Fibroblast of lung (primary cell): ENCODE measurements around the gene MACROD2. TPM values are rescaled to one million over a fixed set of nuclear protein-coding genes. Genes with fewer than 3 reads are reported as not detected.

Experiments
- DNase-seq, 2 donors: peaks; one replicate each; pipeline versions ENCODE4 v3.0.0 to v3.0.0-alpha.2; 2010; ENCODE audit warnings: low read depth in 2 of 2
- H2AFZ ChIP-seq: 2 replicates; pipeline ENCODE4 v1.5.1; 2012; ENCODE audit warnings: low read length, control low read depth, inconsistent platforms
- H3K27ac ChIP-seq: 2 replicates; pipeline ENCODE4 v1.5.1; 2011; ENCODE audit warnings: low read length, control low read depth; ENCODE audit not compliant: insufficient read depth
- H3K27me3 ChIP-seq: 2 replicates; pipeline ENCODE4 v1.5.1; 2011; ENCODE audit warnings: mild to moderate bottlenecking, low read length; ENCODE audit not compliant: control insufficient read depth, insufficient read depth
- H3K36me3 ChIP-seq: 2 replicates; pipeline ENCODE4 v1.5.1; 2011; ENCODE audit warnings: low read length; ENCODE audit not compliant: control insufficient read depth, insufficient read depth
- H3K4me1 ChIP-seq: 2 replicates; pipeline ENCODE4 v1.5.1; 2011; ENCODE audit warnings: low read length; ENCODE audit not compliant: control insufficient read depth, insufficient read depth; ENCODE audit errors: extremely low read depth
- H3K4me2 ChIP-seq: 2 replicates; pipeline ENCODE4 v1.5.1; 2011; ENCODE audit warnings: low read length, control low read depth; ENCODE audit not compliant: insufficient read depth; ENCODE audit errors: extremely low read depth
- H3K4me3 ChIP-seq, 4 experiments: fragments of 200-600 bp in 1 of 4; sonication (generic) in 1 of 4; replicated peaks in 1 of 4; 2 replicates each; pipeline ENCODE4 v1.5.1; 2011 to 2016; ENCODE audit warnings: low read length in 4 of 4, low read depth in 3 of 4, mild to moderate bottlenecking in 3 of 4, control low read depth in 2 of 4, inconsistent platforms in 1 of 4, mixed read lengths in 1 of 4; ENCODE audit not compliant: insufficient read depth in 1 of 4; ENCODE audit errors: control extremely low read depth in 1 of 4
- H3K79me2 ChIP-seq: 2 replicates; pipeline ENCODE4 v1.5.1; 2012; ENCODE audit warnings: mild to moderate bottlenecking, low read length, inconsistent platforms; ENCODE audit not compliant: control insufficient read depth, insufficient read depth
- H3K9ac ChIP-seq: 2 replicates; pipeline ENCODE4 v1.5.1; 2011; ENCODE audit warnings: mild to moderate bottlenecking, low read length, control low read depth; ENCODE audit not compliant: insufficient read depth
- H3K9me3 ChIP-seq: 2 replicates; pipeline ENCODE4 v1.5.1; 2012; ENCODE audit warnings: low read depth, low read length; ENCODE audit not compliant: control insufficient read depth, insufficient read depth
- H4K20me1 ChIP-seq: 2 replicates; pipeline ENCODE4 v1.5.1; 2011; ENCODE audit warnings: low read length; ENCODE audit not compliant: control insufficient read depth, insufficient read depth; ENCODE audit errors: extremely low read depth
- CTCF ChIP-seq, 2 donors: IDR thresholded peaks in 1 of 2; conservative IDR thresholded peaks in 1 of 2; 1 replicate in 1 of 2; 2 replicates in 1 of 2; pipeline ENCODE4 v1.5.1; 2011 to 2012; ENCODE audit warnings: low read length in 2 of 2, control low read depth in 1 of 2, inconsistent platforms in 1 of 2, low read depth in 1 of 2, mild to moderate bottlenecking in 1 of 2
- EZH2 ChIP-seq: IDR thresholded peaks from 2 replicates; pipeline ENCODE4 v1.5.1; 2012; ENCODE audit warnings: low read length, control low read depth, mild to moderate bottlenecking; ENCODE audit errors: missing control alignments
- polyA plus RNA-seq, 2 donors: library from polyadenylated mRNA; depleted of rRNA in 1 of 2; stranded (reverse) in 1 of 2; unstranded in 1 of 2; fragments of >200 nt; gene quantifications; 2 replicates each; pipeline ENCODE4 v1.2.1, GENCODE V29; 2011 to 2012; ENCODE audit warnings: missing spikeins in 1 of 2
- total RNA-seq: library from RNA; depleted of rRNA; stranded (reverse); fragments of >200 nt; gene quantifications from 2 replicates; pipeline ENCODE4 v1.2.1, GENCODE V29; 2014

The MACROD2 gene
- total and polyA plus RNA-seq, 2 donors (not counting 1 experiment from before 2014, with no cell fraction given), result 0.54 to 1.7 TPM

- no peak for TF ChIP-seq EZH2
- TF ChIP-seq CTCF (conservative IDR thresholded peaks at IDR 0.05 in 1 of 2, IDR thresholded peaks at IDR 0.05 in 1 of 2; ENCODE audit: low read depth in 1 of 2, low read length in 2 of 2), result no peak
- H3K27ac ChIP-seq, result no peak overlapping the region
Observed at GRCh38 chr20:16001286-16001685, 2006.0 kb downstream of the MACROD2 start.

GRCh38 chr20:16003310-16003709, 2008.0 kb downstream of the MACROD2 start:
- Histone ChIP-seq H3K4me1 (no peaks in the 10 kb centered on the region), H3K9ac (no peak overlapping the region), H2AFZ (no peak overlapping the region), H4K20me1 (no peaks in the 10 kb centered on the region), H3K27me3 (no peaks in the 10 kb centered on the region), H3K4me3 (no peak overlapping the region), H3K4me2 (no peak overlapping the region), H3K36me3 (no peaks in the 10 kb centered on the region), H3K27ac (no peak overlapping the region), H3K9me3 (no peaks in the 10 kb centered on the region), H3K79me2 (no peaks in the 10 kb centered on the region)
- TF ChIP-seq EZH2 (no peak), CTCF (conservative IDR thresholded peaks at IDR 0.05 in 1 of 2, IDR thresholded peaks at IDR 0.05 in 1 of 2; ENCODE audit: low read depth in 1 of 2, low read length in 2 of 2) (no peak)
- DNase-seq, result no peak

More at GRCh38 chr20:16001286-16001685, 2006.0 kb downstream of the MACROD2 start:
- no peak overlapping the region for H3K4me2 ChIP-seq
- no peaks in the 10 kb centered on the region for H4K20me1 ChIP-seq
- no peak overlapping the region for H3K4me3 ChIP-seq
- H3K9me3 ChIP-seq, result no peaks in the 10 kb centered on the region
- no peak overlapping the region for H2AFZ ChIP-seq
- H3K36me3 ChIP-seq, result no peaks in the 10 kb centered on the region
- no peaks in the 10 kb centered on the region for H3K27me3 ChIP-seq
- H3K9ac ChIP-seq, result no peak overlapping the region
- no peaks in the 10 kb centered on the region for H3K4me1 ChIP-seq
- peak; percentile 0 to 3 for DNase-seq
- no peaks in the 10 kb centered on the region for H3K79me2 ChIP-seq

GRCh38 chr20:16004108-16004854, 2009.0 kb downstream of the MACROD2 start:
- H3K9ac ChIP-seq, result no peak overlapping the region
- H3K4me3 ChIP-seq, result no peak overlapping the region
- no peak overlapping the region for H3K4me2 ChIP-seq
- no peaks in the 10 kb centered on the region for H3K27me3 ChIP-seq
- H4K20me1 ChIP-seq, result no peaks in the 10 kb centered on the region
- DNase-seq, result no peak
- no peak overlapping the region for H2AFZ ChIP-seq
- no peak for TF ChIP-seq EZH2
- no peak for TF ChIP-seq CTCF (conservative IDR thresholded peaks at IDR 0.05 in 1 of 2, IDR thresholded peaks at IDR 0.05 in 1 of 2; ENCODE audit: low read depth in 1 of 2, low read length in 2 of 2)
- no peaks in the 10 kb centered on the region for H3K4me1 ChIP-seq
- H3K9me3 ChIP-seq, result no peaks in the 10 kb centered on the region
- no peak overlapping the region for H3K27ac ChIP-seq
- H3K36me3 ChIP-seq, result no peaks in the 10 kb centered on the region
- no peaks in the 10 kb centered on the region for H3K79me2 ChIP-seq
